NOMO-1 treated with dmso at 0.1 percent for 144 hours (cell line): ENCODE measurements around the gene ZNF512.
"Not testable (repeated sequence)": the region's sequence is repeated elsewhere in the genome, so short reads cannot be mapped to it uniquely, and the experiment has no call there.

Experiments used
- DNase-seq: peaks from one replicate; lab custom pipeline; 2025; ENCODE audit not compliant: unreplicated experiment; lab: John Stamatoyannopoulos, UW

Gene ZNF512

DNA sequence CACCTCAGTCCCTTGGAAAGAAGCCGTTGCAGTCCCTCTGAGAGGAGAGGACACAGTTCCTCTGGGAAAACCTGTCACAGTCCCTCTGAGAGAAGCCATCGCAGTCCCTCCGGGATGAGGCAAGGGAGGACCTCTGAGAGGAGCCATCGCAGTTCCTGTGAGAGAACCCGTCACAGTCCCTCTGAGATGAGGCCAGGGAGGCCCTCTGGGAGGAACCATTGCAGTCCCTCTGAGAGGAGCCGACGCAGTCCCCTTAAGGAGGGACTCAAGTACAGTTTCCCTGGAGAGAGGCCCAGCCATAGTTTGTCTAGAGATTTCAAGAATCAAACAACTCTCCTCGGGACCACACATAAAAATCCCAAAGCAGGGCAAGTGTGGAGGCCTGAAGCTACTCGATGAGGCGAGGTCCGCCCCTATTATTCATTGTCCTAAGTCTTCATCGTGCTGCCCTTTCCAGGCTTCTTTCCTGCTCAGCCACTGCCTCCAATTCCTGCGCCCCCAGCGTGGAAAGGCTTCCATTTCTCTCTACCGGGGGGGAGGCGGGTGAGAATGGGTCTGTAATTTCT lies 630 bp upstream of the ZNF512 start:
- no peak for DNase-seq

DNA sequence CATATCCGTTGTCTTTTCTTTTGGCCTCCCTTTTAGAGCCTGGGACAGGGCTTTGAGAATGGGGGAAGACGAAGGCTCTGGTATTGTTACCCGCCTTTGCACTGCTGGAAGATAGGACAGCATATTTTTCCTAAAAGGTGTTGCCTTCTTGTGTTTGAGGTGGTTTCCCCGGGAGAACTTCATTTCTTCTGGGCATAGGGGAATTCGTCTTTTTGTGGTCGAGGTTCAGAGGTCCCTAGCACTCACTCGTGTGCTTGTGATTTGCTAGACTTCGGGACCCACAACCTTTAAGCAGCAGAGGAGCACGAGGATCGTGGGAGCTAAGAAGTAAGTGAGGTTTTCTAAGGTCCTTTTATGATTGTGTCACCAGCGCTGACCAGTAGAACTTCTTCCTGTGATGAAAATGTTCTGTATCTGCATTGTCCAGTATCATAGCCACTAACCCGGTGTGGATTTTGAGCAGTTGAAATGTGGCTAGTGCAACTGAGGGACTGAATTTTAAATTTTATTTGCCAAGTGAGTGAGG lies 611 bp downstream of the ZNF512 start:
- DNase-seq: no peak

DNA sequence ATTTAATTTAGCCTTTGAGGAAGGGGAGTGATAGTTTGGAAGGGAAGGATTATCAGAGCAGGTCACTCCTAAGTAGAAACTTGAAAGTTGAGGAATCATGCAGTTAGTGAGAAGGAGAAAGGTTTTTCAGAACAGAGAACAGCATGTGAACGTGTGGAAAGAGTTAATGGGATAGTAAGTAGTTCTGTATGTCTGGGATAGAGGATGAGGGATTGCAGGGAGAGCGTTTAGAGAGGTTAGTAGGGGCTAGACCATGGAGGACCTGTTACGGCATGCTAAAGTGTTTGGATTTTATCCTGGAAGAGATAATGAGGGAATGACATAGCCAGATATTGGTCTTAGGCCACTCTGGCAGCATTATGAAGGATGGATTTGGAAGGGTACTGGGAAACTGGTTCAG lies 1.8 kb downstream of the ZNF512 start:
- DNase-seq: no peak

- no peak for DNase-seq
Observed at GRCh38 chr2:27587025-27587424, 4.2 kb downstream of the ZNF512 start.

GRCh38 chr2:27588308-27588707 lies 5.5 kb downstream of the ZNF512 start:
- DNase-seq: no peak

DNA sequence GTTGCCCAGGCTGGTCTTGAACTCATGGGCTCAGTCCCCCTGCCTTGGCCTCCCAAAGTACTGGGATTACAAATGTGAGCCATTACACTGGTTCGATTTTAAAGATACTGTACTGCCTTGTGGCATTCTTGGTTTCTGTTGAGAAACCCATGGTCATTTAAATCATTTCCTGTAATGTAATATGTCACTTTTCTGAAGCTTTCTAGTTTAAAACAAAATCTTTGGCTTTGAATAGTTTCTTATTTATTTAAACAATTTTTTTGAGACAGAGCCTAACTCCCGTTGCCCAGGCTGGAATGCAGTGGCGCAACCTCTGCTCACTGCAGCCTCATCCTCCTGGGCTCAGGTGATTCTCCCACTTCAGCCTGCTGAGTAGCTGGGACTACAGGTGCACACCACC lies 8.9 kb downstream of the ZNF512 start:
- DNase-seq: no peak

DNA sequence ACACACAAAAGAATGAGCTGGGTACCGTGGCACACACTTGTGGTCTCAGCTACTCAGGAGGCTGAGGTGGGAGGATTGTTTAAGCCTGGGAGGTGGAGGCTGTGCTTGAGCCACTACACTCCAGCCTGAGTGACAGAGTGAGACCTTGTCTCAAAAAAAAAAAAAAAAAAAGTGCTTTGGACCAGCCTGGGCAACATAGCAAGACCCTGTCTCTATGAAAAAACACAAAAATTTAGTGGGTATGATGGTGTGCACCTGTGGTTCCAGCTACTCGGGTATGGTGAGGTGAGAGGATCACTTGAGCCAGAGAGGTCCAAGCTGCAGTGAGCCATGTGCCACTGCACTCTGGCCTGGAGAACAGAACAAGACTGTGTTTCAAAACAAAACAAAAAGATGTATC lies 10.4 kb downstream of the ZNF512 start:
- DNase-seq: no peak

- not testable (repeated sequence) for DNase-seq
Observed at GRCh38 chr2:27594020-27594703, 11.3 kb downstream of the ZNF512 start.

- DNase-seq: not testable (repeated sequence)
Observed at GRCh38 chr2:27595412-27595811, 12.6 kb downstream of the ZNF512 start.

DNA sequence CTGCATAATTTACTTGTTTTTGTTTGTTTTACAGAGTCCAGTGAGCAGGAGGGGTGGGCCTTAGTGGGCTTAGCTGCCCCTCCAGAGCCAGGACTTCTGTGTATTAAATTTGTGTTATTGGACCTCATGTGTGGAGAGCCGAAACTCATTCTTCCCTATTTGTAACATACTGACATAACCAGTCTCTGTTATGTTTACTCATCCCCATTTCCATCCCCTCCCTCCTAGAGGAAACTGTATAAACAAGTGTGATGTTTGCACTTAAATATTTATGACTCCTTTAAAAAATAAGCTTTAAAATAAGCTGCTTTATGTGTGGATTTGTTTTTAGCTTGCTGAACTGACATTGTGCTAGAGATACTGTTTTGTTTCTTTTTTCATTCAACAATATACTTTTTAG lies 13.8 kb downstream of the ZNF512 start:
- no peak for DNase-seq

- no peak for DNase-seq
Observed at GRCh38 chr2:27606611-27607010, 23.8 kb downstream of the ZNF512 start.

DNA sequence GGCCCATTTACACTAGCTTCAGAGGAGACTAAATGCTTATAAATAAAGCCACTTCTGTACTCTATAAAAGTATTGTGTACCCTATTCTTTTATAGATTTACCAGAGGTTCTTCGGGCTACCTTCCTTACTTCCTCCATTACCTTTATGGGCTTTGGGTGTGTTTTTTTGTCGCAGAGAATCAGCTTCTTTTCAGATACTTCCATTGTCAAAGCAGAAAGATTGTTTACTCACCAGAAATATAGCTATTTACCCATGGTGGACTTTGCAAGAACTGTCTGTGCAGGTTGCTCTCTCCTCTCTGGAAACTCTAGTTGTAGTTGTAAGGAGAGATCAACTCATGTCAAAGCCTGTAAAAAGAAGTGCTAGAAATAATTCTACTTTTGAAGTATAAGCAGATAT lies 31.1 kb downstream of the ZNF512 start:
- no peak for DNase-seq

GRCh38 chr2:27615316-27615715 lies 32.5 kb downstream of the ZNF512 start:
- DNase-seq: no peak

DNA sequence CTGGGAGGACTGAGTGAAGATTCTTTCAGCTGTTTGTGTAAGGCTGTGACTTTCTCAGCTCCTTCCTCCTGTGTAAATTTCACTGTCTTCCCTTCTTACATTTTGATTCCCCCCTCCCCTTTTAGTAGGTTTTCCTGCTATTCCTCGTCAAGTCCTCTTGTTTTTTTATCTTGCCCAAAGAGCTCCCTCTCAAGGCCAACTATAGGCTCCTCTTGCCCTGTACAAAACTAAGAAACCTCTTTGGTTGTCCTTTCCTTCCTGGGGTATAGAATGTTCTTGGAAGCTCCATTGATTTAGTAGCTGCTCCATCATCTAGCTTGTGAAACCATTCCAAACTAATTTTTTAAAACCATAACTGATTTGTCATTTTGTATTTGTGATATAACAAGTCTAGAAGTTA lies 38.7 kb downstream of the ZNF512 start:
- DNase-seq: no peak

- DNase-seq: no peak
Observed at GRCh38 chr2:27622921-27623384, 40.1 kb downstream of the ZNF512 start.

DNA sequence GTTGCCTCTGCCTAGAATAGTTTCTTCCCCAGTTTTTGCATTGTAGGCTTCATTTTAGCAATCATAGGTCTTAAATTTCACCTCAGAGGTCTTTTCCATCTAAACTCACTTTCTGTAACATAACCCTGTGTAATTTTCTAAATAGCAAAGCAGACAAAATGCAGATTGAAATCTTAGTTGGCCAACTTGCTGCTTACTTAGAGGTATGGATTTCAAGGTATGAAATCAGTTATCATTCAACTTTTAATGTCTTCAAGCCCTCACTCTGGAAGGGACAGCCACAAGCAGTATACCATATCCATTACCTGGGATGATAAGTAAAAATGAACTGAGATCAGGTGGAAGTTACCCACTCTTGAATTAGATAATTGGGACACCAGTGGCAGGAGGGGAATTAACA lies 42.1 kb downstream of the ZNF512 start:
- no peak for DNase-seq

GRCh38 chr2:27626323-27626722 lies 43.5 kb downstream of the ZNF512 start:
- not testable (repeated sequence) for DNase-seq

GRCh38 chr2:27626921-27627320 lies 44.1 kb downstream of the ZNF512 start:
- DNase-seq: peak; percentile 27

DNA sequence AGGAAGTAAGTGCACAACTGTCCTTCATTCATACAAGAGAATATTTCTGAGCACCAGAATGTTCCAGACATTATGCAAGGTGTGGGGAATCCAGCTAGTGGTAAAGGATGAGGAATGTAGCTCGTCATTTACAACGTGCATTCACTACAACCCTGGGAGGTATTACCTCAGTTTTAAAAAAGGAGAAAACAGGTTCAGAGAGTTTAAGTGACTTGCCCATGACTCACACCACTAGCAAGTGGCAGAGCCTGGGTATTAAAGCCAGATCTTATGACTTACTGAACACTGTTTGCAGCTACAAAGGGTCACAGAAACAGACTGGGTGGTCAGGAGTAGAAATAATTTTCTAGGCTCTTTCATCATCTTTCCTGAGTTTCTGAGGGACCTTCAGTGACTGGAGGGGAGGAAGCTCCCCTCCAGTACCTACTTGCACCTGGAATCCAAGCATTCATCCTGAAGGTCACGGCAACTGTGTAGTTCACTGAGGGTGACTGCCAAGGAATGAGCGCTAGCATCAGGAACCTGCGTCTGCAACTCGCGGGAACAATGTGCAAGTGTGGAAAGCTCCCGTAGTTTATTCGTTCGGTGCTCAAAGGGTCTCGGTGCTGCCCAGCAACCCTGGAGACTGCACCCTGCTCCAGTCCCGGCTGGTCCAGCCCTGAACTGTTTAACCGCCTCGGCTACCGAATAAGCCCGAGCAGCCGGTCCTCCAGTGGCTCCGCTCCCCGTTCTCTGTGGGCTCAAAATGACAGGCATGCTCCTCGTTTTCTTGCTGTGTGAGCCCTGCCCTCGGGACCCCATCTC lies 45.3 kb downstream of the ZNF512 start:
- DNase-seq: no peak

GRCh38 chr2:27628767-27629709 lies 46.2 kb downstream of the ZNF512 start, which contains the start of the genes CCDC121 and GPN1:
Gene CCDC121 (minus strand): TSS chr2:27629012. CDS start chr2:27627799, 1,213 bp downstream.
Gene GPN1 (plus strand): TSS chr2:27629050. CDS start chr2:27629059, 9 bp downstream.
- DNase-seq: peak; percentile 97
